Mesenchymal stem cell (in vitro differentiated cells and primary cell): ENCODE measurements around the gene DEFB114.

ENCODE experiments used
- DNase-seq: peaks from one replicate; pipeline ENCODE4 v3.0.0-alpha.2; 2013
- H2AFZ ChIP-seq: one replicate; pipeline ENCODE4 v1.6.1; 2013; ENCODE audit warnings: low read depth, mild to moderate bottlenecking, control low read depth, inconsistent platforms, low read length, moderate library complexity
- H2AK5ac ChIP-seq: 2 replicates; pipeline ENCODE4 v1.6.1; 2013; ENCODE audit warnings: low read length, moderate library complexity, mild to moderate bottlenecking, inconsistent platforms; ENCODE audit not compliant: severe bottlenecking
- H2BK120ac ChIP-seq: one replicate; pipeline ENCODE4 v1.6.1; 2013; ENCODE audit warnings: low read depth, mild to moderate bottlenecking, inconsistent platforms, low read length, moderate library complexity
- H2BK12ac ChIP-seq, 2 experiments: one replicate each; pipeline ENCODE4 v1.6.1; 2013; ENCODE audit warnings: inconsistent platforms in 2 of 2, low read length in 2 of 2, mild to moderate bottlenecking in 2 of 2, moderate library complexity in 2 of 2, control low read depth in 1 of 2
- H2BK15ac ChIP-seq: one replicate; pipeline ENCODE4 v1.6.1; 2013; ENCODE audit warnings: mild to moderate bottlenecking, low read depth, inconsistent platforms; ENCODE audit not compliant: poor library complexity, severe bottlenecking
- H2BK5ac ChIP-seq: 2 replicates; pipeline ENCODE4 v1.6.1; 2013; ENCODE audit warnings: low read depth, mild to moderate bottlenecking, low read length, control low read depth, inconsistent platforms; ENCODE audit not compliant: poor library complexity, severe bottlenecking
- H3K14ac ChIP-seq, 2 experiments: one replicate each; pipeline ENCODE4 v1.6.1; 2013; ENCODE audit warnings: inconsistent platforms in 2 of 2, low read length in 2 of 2, control low read depth in 1 of 2, mild to moderate bottlenecking in 1 of 2, moderate library complexity in 1 of 2
- H3K18ac ChIP-seq, 2 experiments: one replicate each; pipeline ENCODE4 v1.6.1; 2013; ENCODE audit warnings: inconsistent platforms in 2 of 2, low read length in 2 of 2, control low read depth in 1 of 2, low read depth in 1 of 2, mild to moderate bottlenecking in 1 of 2
- H3K23ac ChIP-seq, 2 experiments: one replicate each; pipeline ENCODE4 v1.6.1; 2013; ENCODE audit warnings: inconsistent platforms in 2 of 2, low read length in 2 of 2, mild to moderate bottlenecking in 2 of 2, moderate library complexity in 2 of 2, control low read depth in 1 of 2
- H3K27ac ChIP-seq: 2 replicates; pipeline ENCODE4 v1.5.1; 2013; ENCODE audit warnings: mild to moderate bottlenecking, moderate library complexity, low read length, control low read depth, inconsistent platforms; ENCODE audit not compliant: poor library complexity, severe bottlenecking
- H3K27me3 ChIP-seq, 2 experiments: 2 replicates each; pipeline versions ENCODE4 v1.6.1 to v1.7.0; 2013; ENCODE audit warnings: low read length in 2 of 2, mild to moderate bottlenecking in 2 of 2, moderate library complexity in 2 of 2, control low read depth in 1 of 2, inconsistent platforms in 1 of 2; ENCODE audit not compliant: control insufficient read depth in 1 of 2, insufficient read depth in 1 of 2
- H3K36me3 ChIP-seq, 2 experiments: 2 replicates each; pipeline versions ENCODE4 v1.6.1 to v1.7.0; 2013; ENCODE audit warnings: low read length in 2 of 2, control low read depth in 1 of 2, inconsistent platforms in 1 of 2, low read depth in 1 of 2, mild to moderate bottlenecking in 1 of 2; ENCODE audit not compliant: insufficient read depth in 2 of 2, control insufficient read depth in 1 of 2
- H3K4ac ChIP-seq, 2 experiments: one replicate each; pipeline ENCODE4 v1.6.1; 2013; ENCODE audit warnings: inconsistent platforms in 2 of 2, low read length in 2 of 2, mild to moderate bottlenecking in 2 of 2, moderate library complexity in 2 of 2, control low read depth in 1 of 2, low read depth in 1 of 2
- H3K4me1 ChIP-seq: 2 replicates; pipeline ENCODE4 v1.6.1; 2013; ENCODE audit warnings: low read depth, low read length, control low read depth; ENCODE audit not compliant: control insufficient read depth, insufficient read depth
- H3K4me2 ChIP-seq: 2 replicates; pipeline ENCODE4 v1.6.1; 2013; ENCODE audit warnings: low read length, mild to moderate bottlenecking, inconsistent platforms; ENCODE audit not compliant: poor library complexity, severe bottlenecking
- H3K4me3 ChIP-seq, 2 experiments: 2 replicates each; pipeline versions ENCODE4 v1.5.1 to v1.7.0; 2013; ENCODE audit warnings: low read length in 2 of 2, mild to moderate bottlenecking in 2 of 2, control low read depth in 1 of 2, low read depth in 1 of 2; ENCODE audit not compliant: insufficient read depth in 1 of 2
- H3K79me1 ChIP-seq: replicated peaks from 2 replicates; pipeline ENCODE4 v1.6.1; 2013; ENCODE audit warnings: mild to moderate bottlenecking, control low read depth, low read length, inconsistent platforms; ENCODE audit not compliant: poor library complexity, severe bottlenecking
- H3K9ac ChIP-seq: 2 replicates; pipeline ENCODE4 v1.7.0; 2013; ENCODE audit warnings: mild to moderate bottlenecking, low read length, moderate library complexity
- H3K9me3 ChIP-seq: 2 replicates; pipeline ENCODE4 v1.7.0; 2013; ENCODE audit warnings: mild to moderate bottlenecking, low read length; ENCODE audit not compliant: control insufficient read depth
- H4K8ac ChIP-seq: one replicate; pipeline ENCODE4 v1.6.1; 2013; ENCODE audit warnings: inconsistent platforms, mild to moderate bottlenecking, low read length, moderate library complexity
- H4K91ac ChIP-seq: one replicate; pipeline ENCODE4 v1.6.1; 2013; ENCODE audit warnings: mild to moderate bottlenecking, low read length, inconsistent platforms
- WGBS: methylation state at CpG from one replicate; pipeline ENCODE4 v1.1.7; 2013; ENCODE audit warnings: mixed read lengths; 5-methylcytosine and 5-hydroxymethylcytosine counted together

Gene DEFB114

DNA sequence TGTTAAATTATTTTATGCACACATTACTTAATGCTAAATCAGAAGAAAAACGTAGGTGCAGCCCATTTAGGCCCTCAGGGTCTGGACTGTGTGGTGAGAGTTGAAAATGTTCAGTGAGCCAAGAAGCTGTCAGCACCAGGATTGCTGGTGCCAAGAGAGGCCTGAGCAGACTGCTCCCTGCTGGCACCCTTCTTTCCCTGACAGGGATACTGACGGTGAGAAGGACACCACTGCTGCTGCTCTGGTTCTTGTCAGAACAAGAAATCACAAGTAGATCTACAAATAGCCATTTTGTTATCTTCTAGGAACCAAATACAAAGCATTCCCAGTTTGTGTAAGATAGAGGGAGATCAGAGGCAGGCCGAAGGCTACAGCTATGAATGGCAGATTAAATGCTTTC lies 48.9 kb downstream of the DEFB114 start:
- H4K8ac ChIP-seq: no peak overlapping the region
- no peak overlapping the region for H2AFZ ChIP-seq
- no peak overlapping the region for H3K18ac ChIP-seq
- no peaks in the 10 kb centered on the region for H3K36me3 ChIP-seq
- H3K27me3 ChIP-seq: no peaks in the 10 kb centered on the region
- H3K4ac ChIP-seq: no peak overlapping the region
- no peak overlapping the region for H3K4me2 ChIP-seq
- WGBS: 11% methylated on average over 2 of the region's 3 CpGs
- no peaks in the 10 kb centered on the region for H3K4me1 ChIP-seq
- H2BK120ac ChIP-seq: no peak overlapping the region
- H3K27ac ChIP-seq: no peak overlapping the region
- no peak for DNase-seq
- H3K79me1 ChIP-seq: no peaks in the 10 kb centered on the region
- no peak overlapping the region for H2BK15ac ChIP-seq
- no peak overlapping the region for H3K9ac ChIP-seq
- H3K23ac ChIP-seq: no peak overlapping the region
- H3K9me3 ChIP-seq: no peaks in the 10 kb centered on the region
- H4K91ac ChIP-seq: no peak overlapping the region
- H2BK5ac ChIP-seq: no peak overlapping the region
- H2BK12ac ChIP-seq: no peak overlapping the region
- H2AK5ac ChIP-seq: no peak overlapping the region
- no peak overlapping the region for H3K14ac ChIP-seq
- no peak overlapping the region for H3K4me3 ChIP-seq

DNA sequence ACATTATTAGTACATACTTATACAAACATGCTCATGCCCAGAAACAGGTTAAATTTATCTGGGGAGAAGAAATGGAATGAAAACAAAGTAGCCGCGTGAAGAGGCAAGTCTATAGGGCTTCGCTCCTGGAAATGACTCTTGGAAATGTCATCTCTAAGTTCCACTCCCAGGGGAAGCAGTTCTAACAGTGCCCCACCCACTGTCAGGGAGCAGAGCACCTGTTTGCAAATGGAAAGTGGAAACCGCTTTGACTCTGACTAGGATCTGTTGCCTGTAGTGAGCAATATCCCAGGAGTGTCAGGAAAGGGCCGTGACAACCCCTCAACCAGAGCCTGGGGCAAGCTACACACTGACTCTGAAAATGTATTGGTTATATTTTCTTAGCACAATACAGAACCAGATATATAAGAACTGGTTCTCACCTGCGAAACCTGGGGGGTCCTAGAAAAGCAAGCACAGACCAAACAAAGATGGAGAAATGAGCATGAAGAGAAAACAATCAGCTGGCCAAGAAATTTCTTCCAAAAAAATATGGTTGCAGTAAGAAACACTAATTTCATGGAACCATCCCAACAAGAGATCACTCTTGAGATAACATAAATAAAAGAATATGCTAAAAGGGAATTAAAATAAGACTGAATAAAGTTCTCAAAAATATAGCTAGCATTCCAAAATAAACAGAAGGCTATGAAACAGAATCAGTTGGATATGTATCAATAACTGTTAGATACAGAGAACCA lies 50.2 kb downstream of the DEFB114 start:
- Histone ChIP-seq H3K79me1 (no peaks in the 10 kb centered on the region), H3K4me2 (no peak overlapping the region), H3K18ac (no peak overlapping the region), H3K27me3 (no peaks in the 10 kb centered on the region), H2BK5ac (no peak overlapping the region), H4K91ac (no peak overlapping the region), H3K4me3 (no peak overlapping the region), H3K4ac (no peak overlapping the region), H2BK120ac (no peak overlapping the region), H3K9ac (no peak overlapping the region), H2AK5ac (no peak overlapping the region), H2BK12ac (no peak overlapping the region), H3K14ac (no peak overlapping the region), H3K9me3 (no peaks in the 10 kb centered on the region), H3K4me1 (no peaks in the 10 kb centered on the region), H3K27ac (no peak overlapping the region), H3K36me3 (no peaks in the 10 kb centered on the region), H3K23ac (no peak overlapping the region), H2BK15ac (no peak overlapping the region), H2AFZ (no peak overlapping the region), H4K8ac (no peak overlapping the region)
- DNase-seq: no peak
- WGBS: 58% methylated on average over 6 of the region's 6 CpGs

DNA sequence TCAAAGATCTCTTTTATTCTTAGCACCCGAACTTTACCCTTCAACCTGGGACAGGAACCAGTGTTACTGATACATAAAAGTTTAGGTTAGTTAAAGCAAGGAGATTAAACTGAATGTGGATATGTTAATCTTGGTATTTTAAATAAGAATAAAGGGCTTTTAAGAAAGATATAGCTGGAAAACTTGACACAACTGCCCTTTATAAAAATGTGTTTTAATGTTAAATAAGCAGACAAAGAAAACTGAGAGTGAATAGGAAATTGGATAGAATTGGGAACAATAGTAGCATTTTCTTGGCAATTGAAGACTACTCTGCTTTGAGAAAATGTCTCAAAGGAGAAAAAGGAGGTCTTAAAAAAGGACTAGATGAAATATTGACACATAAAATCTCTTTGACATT lies 51.8 kb downstream of the DEFB114 start:
- no peak overlapping the region for H2AK5ac ChIP-seq
- H2BK120ac ChIP-seq: no peak overlapping the region
- no peaks in the 10 kb centered on the region for H3K36me3 ChIP-seq
- no peaks in the 10 kb centered on the region for H3K27me3 ChIP-seq
- WGBS: no CpG with 5 or more reads among the region's 1 CpG
- H3K79me1 ChIP-seq: no peaks in the 10 kb centered on the region
- H2BK12ac ChIP-seq: no peak overlapping the region
- no peak overlapping the region for H3K9ac ChIP-seq
- no peak overlapping the region for H3K4me2 ChIP-seq
- H3K4me3 ChIP-seq: no peak overlapping the region
- no peak overlapping the region for H3K27ac ChIP-seq
- H3K18ac ChIP-seq: no peak overlapping the region
- DNase-seq: no peak
- no peak overlapping the region for H3K14ac ChIP-seq
- no peaks in the 10 kb centered on the region for H3K9me3 ChIP-seq
- H2BK5ac ChIP-seq: no peak overlapping the region
- H2BK15ac ChIP-seq: no peak overlapping the region
- no peaks in the 10 kb centered on the region for H3K4me1 ChIP-seq
- no peak overlapping the region for H3K4ac ChIP-seq
- no peak overlapping the region for H3K23ac ChIP-seq
- no peak overlapping the region for H2AFZ ChIP-seq
- no peak overlapping the region for H4K8ac ChIP-seq
- no peak overlapping the region for H4K91ac ChIP-seq

DNA sequence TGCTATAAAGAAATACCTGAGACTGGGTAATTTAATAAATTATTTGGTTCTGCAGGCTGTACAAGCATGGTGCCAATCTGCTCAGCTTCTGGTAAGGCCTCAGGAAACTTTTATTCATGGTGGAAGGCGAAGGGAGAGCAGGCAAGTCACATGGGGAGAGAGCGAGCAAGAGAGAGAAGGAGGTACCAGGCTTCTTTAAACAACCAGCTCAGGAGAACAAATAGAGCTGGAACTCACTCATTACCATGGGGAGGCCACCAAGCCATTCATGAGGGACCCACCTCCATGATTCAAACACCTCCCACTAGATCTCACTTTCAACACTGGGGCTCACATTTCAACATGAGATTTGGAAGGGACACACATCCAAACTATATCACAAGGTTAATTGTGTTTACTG lies 52.7 kb downstream of the DEFB114 start:
- Histone ChIP-seq H3K4ac (no peak overlapping the region), H3K9ac (no peak overlapping the region), H4K8ac (no peak overlapping the region), H3K9me3 (no peaks in the 10 kb centered on the region), H3K4me3 (no peak overlapping the region), H2BK120ac (no peak overlapping the region), H3K4me2 (no peak overlapping the region), H2BK5ac (no peak overlapping the region), H3K18ac (no peak overlapping the region), H3K4me1 (no peaks in the 10 kb centered on the region), H4K91ac (no peak overlapping the region), H3K36me3 (no peaks in the 10 kb centered on the region), H3K14ac (no peak overlapping the region), H3K27me3 (no peaks in the 10 kb centered on the region), H2AK5ac (no peak overlapping the region), H2AFZ (no peak overlapping the region), H2BK15ac (no peak overlapping the region), H3K79me1 (no peaks in the 10 kb centered on the region), H3K23ac (no peak overlapping the region), H3K27ac (no peak overlapping the region), H2BK12ac (no peak overlapping the region)
- DNase-seq: no peak
- 75% methylated on average over 2 of the region's 2 CpGs for WGBS
